K562 treated with DMSO at 1 percent for 12 hours (cell line): Measurements from ENCODE around the gene ABCA10. TPM values are rescaled to one million over a fixed set of nuclear protein-coding genes. Genes with fewer than 3 reads are reported as not detected.

ENCODE experiments used
- total RNA-seq: library from RNA; unstranded; fragments of 300-600 nt; gene quantifications from 2 replicates; pipeline ENCODE4 v1.2.3, GENCODE V29; 2022; ENCODE audit not compliant: insufficient read depth

Gene ABCA10, protein sequence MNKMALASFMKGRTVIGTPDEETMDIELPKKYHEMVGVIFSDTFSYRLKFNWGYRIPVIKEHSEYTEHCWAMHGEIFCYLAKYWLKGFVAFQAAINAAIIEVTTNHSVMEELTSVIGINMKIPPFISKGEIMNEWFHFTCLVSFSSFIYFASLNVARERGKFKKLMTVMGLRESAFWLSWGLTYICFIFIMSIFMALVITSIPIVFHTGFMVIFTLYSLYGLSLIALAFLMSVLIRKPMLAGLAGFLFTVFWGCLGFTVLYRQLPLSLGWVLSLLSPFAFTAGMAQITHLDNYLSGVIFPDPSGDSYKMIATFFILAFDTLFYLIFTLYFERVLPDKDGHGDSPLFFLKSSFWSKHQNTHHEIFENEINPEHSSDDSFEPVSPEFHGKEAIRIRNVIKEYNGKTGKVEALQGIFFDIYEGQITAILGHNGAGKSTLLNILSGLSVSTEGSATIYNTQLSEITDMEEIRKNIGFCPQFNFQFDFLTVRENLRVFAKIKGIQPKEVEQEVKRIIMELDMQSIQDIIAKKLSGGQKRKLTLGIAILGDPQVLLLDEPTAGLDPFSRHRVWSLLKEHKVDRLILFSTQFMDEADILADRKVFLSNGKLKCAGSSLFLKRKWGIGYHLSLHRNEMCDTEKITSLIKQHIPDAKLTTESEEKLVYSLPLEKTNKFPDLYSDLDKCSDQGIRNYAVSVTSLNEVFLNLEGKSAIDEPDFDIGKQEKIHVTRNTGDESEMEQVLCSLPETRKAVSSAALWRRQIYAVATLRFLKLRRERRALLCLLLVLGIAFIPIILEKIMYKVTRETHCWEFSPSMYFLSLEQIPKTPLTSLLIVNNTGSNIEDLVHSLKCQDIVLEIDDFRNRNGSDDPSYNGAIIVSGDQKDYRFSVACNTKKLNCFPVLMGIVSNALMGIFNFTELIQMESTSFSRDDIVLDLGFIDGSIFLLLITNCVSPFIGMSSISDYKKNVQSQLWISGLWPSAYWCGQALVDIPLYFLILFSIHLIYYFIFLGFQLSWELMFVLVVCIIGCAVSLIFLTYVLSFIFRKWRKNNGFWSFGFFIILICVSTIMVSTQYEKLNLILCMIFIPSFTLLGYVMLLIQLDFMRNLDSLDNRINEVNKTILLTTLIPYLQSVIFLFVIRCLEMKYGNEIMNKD (N-terminal part only)
- total RNA-seq, result not detected in 2 replicates

DNA sequence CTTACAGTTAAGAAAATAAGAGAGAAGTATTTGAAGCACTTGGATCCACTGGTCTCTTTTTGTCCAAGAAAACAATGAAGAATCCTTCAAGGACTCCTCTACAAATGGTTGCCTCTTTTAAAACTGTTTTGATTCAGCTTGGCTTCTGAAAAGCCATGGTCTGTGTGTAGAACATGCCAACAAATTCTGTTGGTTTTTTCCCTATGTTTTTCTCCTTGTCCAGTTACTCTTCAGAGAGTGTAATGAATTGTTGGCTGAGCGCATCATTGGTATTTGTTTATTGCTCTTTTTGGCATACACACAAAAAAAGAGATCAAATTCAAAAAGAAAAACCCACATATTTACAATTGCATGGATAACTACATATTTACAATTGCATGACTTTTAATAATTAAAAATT is at the start of gene ABCA10:
TSS of gene ABCA10 (minus strand) at position 249 of the 400 bp plus-strand sequence. CDS start 3,466 bp downstream, outside the sequence.

DNA sequence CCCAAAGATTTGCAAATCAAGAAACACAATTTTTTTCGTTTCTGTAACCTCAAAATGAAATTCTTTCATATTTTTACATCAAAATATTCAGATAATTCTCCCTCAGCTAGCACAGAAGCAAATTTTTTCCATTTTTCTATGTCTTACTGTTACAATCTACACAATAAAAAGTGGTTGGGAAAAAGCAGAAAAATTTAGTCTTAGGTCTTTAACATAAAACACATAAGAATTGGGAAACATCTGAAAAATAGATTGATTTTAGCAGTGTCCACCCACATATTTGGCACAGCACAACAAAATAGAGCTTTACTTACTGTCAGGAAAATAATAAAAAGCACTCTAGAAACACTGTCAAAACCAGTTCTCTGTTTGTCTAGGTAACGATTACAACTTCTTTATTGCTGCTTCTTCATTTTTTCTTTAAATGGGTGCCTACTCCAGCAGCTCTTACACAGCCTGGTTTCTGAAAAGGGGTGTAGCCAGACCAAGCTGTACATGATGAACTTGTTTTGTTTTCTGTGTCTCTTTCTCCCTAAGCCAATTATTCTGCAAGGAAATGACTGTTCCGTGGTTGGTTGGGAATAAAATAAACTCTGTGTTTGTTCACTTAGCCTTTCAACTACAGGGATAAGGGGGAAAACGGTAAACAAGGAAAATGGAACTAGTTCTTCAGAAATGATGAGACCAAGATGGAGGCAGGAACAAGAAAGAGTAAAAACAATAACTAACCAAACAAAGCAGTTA is 87.0 kb downstream of the ABCA10 start, which contains the start of gene ABCA6:
TSS of gene ABCA6 (minus strand) at position 465 of the 744 bp plus-strand sequence. CDS start 1,192 bp downstream, outside the sequence.

Other genes with a start within 250 kb of the ABCA10 start
- not detected in 2 replicates for gene ABCA9, start 167.9 kb downstream of the ABCA10 start, total RNA-seq
- not detected in 2 replicates for gene ABCA6, start 86.9 kb downstream of the ABCA10 start, total RNA-seq
- gene ABCA5, start 98.3 kb upstream of the ABCA10 start, total RNA-seq, result 1.3 TPM in 1 of 2 replicates, not detected in the other
- gene MAP2K6, start 185.9 kb upstream of the ABCA10 start, total RNA-seq, result not detected in 2 replicates